ENCODE results near the gene CCT7. TPM values are rescaled to one million over a fixed set of nuclear protein-coding genes. Genes with fewer than 3 reads are reported as not detected.

Gene CCT7
- total and polyA plus RNA-seq, 2 of the 8 experiments (the other 6 are each of a cell fraction or from before 2014, with no cell fraction given) = 440 to 474 TPM

- Histone ChIP-seq H2AK5ac (ENCODE audit: low read depth, low read length) (no peak overlapping the region), H3K27me3 (replicated peaks in 1 of 4; ENCODE audit: control insufficient read depth in 3 of 4, extremely low read depth in 1 of 4, insufficient read depth in 3 of 4, low read length in 3 of 4) (no peaks in the 10 kb centered on the region), H4K8ac (ENCODE audit: extremely low read depth, insufficient read depth, low read length) (no peak overlapping the region), H3K4me2 (ENCODE audit: insufficient read depth in 1 of 2, low read depth in 2 of 2, low read length in 2 of 2) (no peak overlapping the region), H4K5ac (ENCODE audit: insufficient read length, low read depth, low read length) (no peak overlapping the region), H3K4me1 (replicated peaks in 1 of 4; ENCODE audit: control insufficient read depth in 3 of 4, insufficient read depth in 4 of 4, low read length in 3 of 4) (peaks cover 0 to 12% (median 4%) of the 10 kb centered on the region in 4 experiments; a peak in 3 of 7 replicates), H3K4me3 (ENCODE audit: extremely low read depth in 1 of 4, insufficient read depth in 2 of 4, low read depth in 3 of 4, low read length in 4 of 4) (no peak overlapping the region), H4K91ac (replicated peaks; ENCODE audit: insufficient read length, low read length) (no peak overlapping the region), H3K23ac (ENCODE audit: insufficient read length) (no peak overlapping the region), H3K18ac (ENCODE audit: extremely low read depth, low read length) (no peak overlapping the region), H3K23me2 (ENCODE audit: low read depth, low read length) (no peaks in the 10 kb centered on the region), H3K14ac (ENCODE audit: insufficient read length) (no peak overlapping the region), H2BK120ac (replicated peaks; ENCODE audit: low read depth, low read length) (no peak overlapping the region), H3K9me3 (ENCODE audit: insufficient read depth in 2 of 2, low read depth in 1 of 2, low read length in 1 of 2) (no peaks in the 10 kb centered on the region), H3K9ac (replicated peaks in 1 of 4; ENCODE audit: extremely low read depth in 1 of 4, low read depth in 3 of 4, low read length in 3 of 4) (no peak overlapping the region), H3K4ac (replicated peaks; ENCODE audit: insufficient read length, low read depth, low read length) (no peak overlapping the region), H2BK20ac (ENCODE audit: low read length) (no peak overlapping the region), H3K56ac (replicated peaks; ENCODE audit: insufficient read length, low read depth, low read length) (no peak overlapping the region), H2AFZ (ENCODE audit: low read length) (no peak overlapping the region), H3K79me2 (ENCODE audit: control insufficient read depth in 1 of 2, insufficient read depth in 2 of 2, low read length in 2 of 2) (no peaks in the 10 kb centered on the region), H3K27ac (ENCODE audit: low read depth, low read length) (no peak overlapping the region), H2BK12ac (ENCODE audit: low read depth, low read length) (no peak overlapping the region), H2BK15ac (ENCODE audit: low read length) (no peak overlapping the region), H3K36me3 (ENCODE audit: control insufficient read depth in 2 of 4, insufficient read depth in 4 of 4, low read length in 3 of 4) (peaks cover 3 to 31% (median 13%) of the 10 kb centered on the region in 4 experiments; a peak in 6 of 8 replicates), H3K79me1 (ENCODE audit: low read depth, low read length) (no peaks in the 10 kb centered on the region), H4K20me1 (replicated peaks in 1 of 2; ENCODE audit: control insufficient read depth in 1 of 2, insufficient read depth in 2 of 2, low read length in 2 of 2) (peaks cover 17 to 20% of the 10 kb centered on the region in 2 experiments), H2BK5ac (ENCODE audit: low read depth, low read length) (no peak overlapping the region)
- DNase-seq (ENCODE audit: low read depth in 1 of 2, low spot score in 2 of 2) (no peak), FAIRE-seq (no peak)
- POLR2A ChIA-PET (ENCODE audit: partially characterized antibody) = interaction anchor here (0.9 to 5.1 kb wide), 7 partner anchors 9 to 33 kb away, joined by 3 to 53 read pairs (median 3); partner anchors contain the start of genes CCT7, FBXO41 and PRADC1
- 88% methylated on average over 7 of the region's 8 CpGs; no CpG with 5 or more reads in 1 of the 2 experiments for WGBS, 2 experiments (ENCODE audit: extremely low coverage in 1 of 2, insufficient coverage in 1 of 2, insufficient read length in 1 of 2, insufficient replicate concordance in 2 of 2, low coverage in 1 of 2, low lambda C conversion rate in 2 of 2, missing lambda C conversion rate in 1 of 2)
- CTCF ChIA-PET (ENCODE audit: partially characterized antibody) = interaction anchor here (0.6 to 7.0 kb wide), 12 partner anchors 8 to 1321 kb away, joined by 3 to 51 read pairs (median 4); partner anchors contain the start of genes CCT7, EGR4, PRADC1 and SMYD5
- TF ChIP-seq PHF8 (conservative IDR thresholded peaks at IDR 0.05; ENCODE audit: low read depth, low read length) (no peak), MAX (IDR thresholded peaks at IDR 0.05) (no peak), SRF (IDR thresholded peaks at IDR 0.05; ENCODE audit: low read depth, low read length) (no peak), BCL11A (IDR thresholded peaks at IDR 0.05; ENCODE audit: low read depth in 2 of 2, low read length in 2 of 2) (no peak), EGR1 (IDR thresholded peaks at IDR 0.05; ENCODE audit: borderline replicate concordance, low read depth, low read length) (no peak), CEBPB (IDR thresholded peaks at IDR 0.05; ENCODE audit: low read depth, low read length) (no peak), POLR2AphosphoS5 (IDR thresholded peaks at IDR 0.05; ENCODE audit: low read depth, low read length) (no peak), JUN (IDR thresholded peaks at IDR 0.05; ENCODE audit: low read depth, low read length) (no peak), HDAC2 (IDR thresholded peaks at IDR 0.05; ENCODE audit: borderline replicate concordance in 1 of 2, low read depth in 2 of 2, low read length in 2 of 2) (no peak), RAD21 (IDR thresholded peaks at IDR 0.05 in 1 of 2, conservative IDR thresholded peaks at IDR 0.05 in 1 of 2; ENCODE audit: low read depth in 2 of 2, low read length in 2 of 2) (no peak), CBX5 (IDR thresholded peaks at IDR 0.05; ENCODE audit: low read depth, low read length) (no peak), TCF12 (IDR thresholded peaks at IDR 0.05; ENCODE audit: low read depth, low read length) (no peak)
Observed at GRCh38 chr2:73258186-73258912, 24.2 kb downstream of the CCT7 start.

All from H1 (cell line).